ENCODE measurements around the gene CLEC2A. TPM values are rescaled to one million over a fixed set of nuclear protein-coding genes. Genes with fewer than 3 reads are reported as not detected.

The CLEC2A gene
- total and polyA plus RNA-seq, 2 donors (not counting 3 experiments of a cell fraction or from before 2014, with no cell fraction given): not detected

- Histone ChIP-seq H3K4me2 (ENCODE audit: insufficient read depth, low read length) (no peak overlapping the region), H3K27me3 (ENCODE audit: control insufficient read depth in 2 of 2, insufficient read depth in 2 of 2, low read length in 2 of 2) (no peaks in the 10 kb centered on the region), H3K4me3 (replicated peaks in 1 of 3; ENCODE audit: insufficient read depth in 1 of 3, low read depth in 1 of 3, low read length in 3 of 3) (no peak overlapping the region), H4K20me1 (replicated peaks; ENCODE audit: control insufficient read depth, extremely low read depth, insufficient read depth, low read length) (no peaks in the 10 kb centered on the region), H3K9ac (replicated peaks; ENCODE audit: extremely low read depth, insufficient read depth, low read length) (no peak overlapping the region), H3K9me1 (replicated peaks; ENCODE audit: control insufficient read depth, extremely low read depth, insufficient read depth, low read length) (no peaks in the 10 kb centered on the region), H3K79me2 (ENCODE audit: control insufficient read depth, insufficient read depth, low read length) (no peaks in the 10 kb centered on the region), H3K9me3 (replicated peaks; ENCODE audit: control insufficient read depth, insufficient read depth, low read length) (no peaks in the 10 kb centered on the region), H3K27ac (ENCODE audit: insufficient read depth, low read depth, low read length) (no peak overlapping the region), H3K4me1 (ENCODE audit: control insufficient read depth, extremely low read depth, insufficient read depth, low read length) (no peaks in the 10 kb centered on the region), H3K36me3 (ENCODE audit: control insufficient read depth in 2 of 2, extremely low read depth in 1 of 2, insufficient read depth in 2 of 2, low read length in 2 of 2) (no peaks in the 10 kb centered on the region), H2AFZ (ENCODE audit: low read depth, low read length) (no peak overlapping the region)
- ChIA-PET POLR2A (no interaction called here), CTCF (interaction anchor here (1.6 to 4.9 kb wide), 5 partner anchors 8 to 180 kb away, joined by 7 to 74 read pairs (median 9); no protein-coding TSS in a partner anchor)
- TF ChIP-seq MYC (IDR thresholded peaks at IDR 0.05; ENCODE audit: low read depth, low read length) (no peak), JUN (IDR thresholded peaks at IDR 0.05; ENCODE audit: borderline replicate concordance, insufficient read depth, insufficient read length, low read depth) (no peak), EZH2 (IDR thresholded peaks at IDR 0.05; ENCODE audit: borderline replicate concordance, low read depth, low read length, severe bottlenecking) (no peak), POLR2AphosphoS5 (IDR thresholded peaks at IDR 0.05; ENCODE audit: insufficient read depth, low read depth, low read length) (no peak), GATA2 (IDR thresholded peaks at IDR 0.05; ENCODE audit: insufficient read depth, insufficient read length, low read depth, low read length) (no peak), FOS (IDR thresholded peaks at IDR 0.05; ENCODE audit: borderline replicate concordance, insufficient read depth, low read length) (no peak), POLR2A (IDR thresholded peaks at IDR 0.05; ENCODE audit: low read depth, low read length) (no peak), CTCF (IDR thresholded peaks at IDR 0.05; ENCODE audit: extremely low read depth in 1 of 2, insufficient read depth in 1 of 2, low read depth in 1 of 2, low read length in 2 of 2) (no peak)
- TF ChIP-seq, protein P1, sequence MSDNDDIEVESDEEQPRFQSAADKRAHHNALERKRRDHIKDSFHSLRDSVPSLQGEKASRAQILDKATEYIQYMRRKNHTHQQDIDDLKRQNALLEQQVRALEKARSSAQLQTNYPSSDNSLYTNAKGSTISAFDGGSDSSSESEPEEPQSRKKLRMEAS (IDR thresholded peaks at IDR 0.05; ENCODE audit: insufficient read depth, insufficient read length): no peak
- intact Hi-C loops (cut with micrococcal nuclease): loop anchor here (1.0 to 5.0 kb wide), 3 partner anchors 60 to 295 kb away; partner anchors contain the start of gene CLEC2B
- FAIRE-seq: no peak
- no peak for DNase-seq (ENCODE audit: low read depth, low spot score)
- no TSS peak for BruUV-seq (replicated peaks)
- dilution Hi-C loops (cut with MboI; ENCODE audit: extremely low pct_ligation_motif_present, low sequenced_read_pairs): no loop called here
These were observed 5.3 kb downstream of the CLEC2A start for GRCh38 chr12:9926876-9927275.
